HCT116 (cell line): ENCODE results near the gene WT1.

Experiments
- ELF1 ChIP-seq: IDR thresholded peaks from 2 replicates; pipeline ENCODE4 v1.6.1; 2012; ENCODE audit warnings: low read depth, borderline replicate concordance
- EZH2phosphoT487 ChIP-seq: fragments of 200-600 bp; IDR thresholded peaks from 2 replicates; pipeline ENCODE4 v1.6.1; 2018; ENCODE audit warnings: antibody characterized with exemption, borderline replicate concordance
- RAD21 ChIP-seq: IDR thresholded peaks from 2 replicates; pipeline ENCODE4 v1.6.1; 2012; ENCODE audit warnings: low read depth, mild to moderate bottlenecking
- SRF ChIP-seq: IDR thresholded peaks from 2 replicates; pipeline ENCODE4 v1.6.1; 2012; ENCODE audit warnings: low read depth
- TF ChIP-seq, protein P1 (sequence below), 3 experiments: fragments of 200-600 bp in 1 of 3; sonication (generic) in 1 of 3; IDR thresholded peaks in 2 of 3; conservative IDR thresholded peaks in 1 of 3; 2 replicates each; pipeline ENCODE4 v1.5.1; 2012 to 2017; ENCODE audit warnings: low read depth in 2 of 3, low read length in 2 of 3, antibody characterized with exemption in 1 of 3, borderline replicate concordance in 1 of 3, control low read depth in 1 of 3, mild to moderate bottlenecking in 1 of 3, mixed read lengths in 1 of 3, mixed run types in 1 of 3, moderate library complexity in 1 of 3; ENCODE audit not compliant: insufficient read depth in 1 of 3

DNA sequence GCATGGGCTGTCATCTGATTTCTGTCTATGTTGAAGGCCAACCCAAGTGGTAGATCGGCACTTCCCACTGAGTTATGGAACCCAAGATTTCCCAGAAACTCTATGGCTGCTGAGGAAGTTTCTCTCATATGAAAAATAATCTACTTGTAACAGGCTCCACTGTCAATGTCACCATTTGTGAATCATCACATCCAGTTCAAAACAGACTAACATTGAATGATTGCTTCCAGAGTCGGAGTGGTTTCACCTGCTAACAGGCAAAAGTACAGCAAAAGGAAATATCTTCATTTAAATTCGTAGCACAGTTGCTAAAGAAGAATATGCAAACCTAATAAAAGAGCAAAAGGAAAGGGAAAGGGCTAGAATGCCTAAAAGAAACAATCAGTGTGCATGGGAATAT, 12.8 kb downstream of the WT1 start:
- TF ChIP-seq, protein P1, sequence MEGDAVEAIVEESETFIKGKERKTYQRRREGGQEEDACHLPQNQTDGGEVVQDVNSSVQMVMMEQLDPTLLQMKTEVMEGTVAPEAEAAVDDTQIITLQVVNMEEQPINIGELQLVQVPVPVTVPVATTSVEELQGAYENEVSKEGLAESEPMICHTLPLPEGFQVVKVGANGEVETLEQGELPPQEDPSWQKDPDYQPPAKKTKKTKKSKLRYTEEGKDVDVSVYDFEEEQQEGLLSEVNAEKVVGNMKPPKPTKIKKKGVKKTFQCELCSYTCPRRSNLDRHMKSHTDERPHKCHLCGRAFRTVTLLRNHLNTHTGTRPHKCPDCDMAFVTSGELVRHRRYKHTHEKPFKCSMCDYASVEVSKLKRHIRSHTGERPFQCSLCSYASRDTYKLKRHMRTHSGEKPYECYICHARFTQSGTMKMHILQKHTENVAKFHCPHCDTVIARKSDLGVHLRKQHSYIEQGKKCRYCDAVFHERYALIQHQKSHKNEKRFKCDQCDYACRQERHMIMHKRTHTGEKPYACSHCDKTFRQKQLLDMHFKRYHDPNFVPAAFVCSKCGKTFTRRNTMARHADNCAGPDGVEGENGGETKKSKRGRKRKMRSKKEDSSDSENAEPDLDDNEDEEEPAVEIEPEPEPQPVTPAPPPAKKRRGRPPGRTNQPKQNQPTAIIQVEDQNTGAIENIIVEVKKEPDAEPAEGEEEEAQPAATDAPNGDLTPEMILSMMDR (IDR thresholded peaks at IDR 0.05 in 2 of 3, conservative IDR thresholded peaks at IDR 0.05 in 1 of 3; ENCODE audit: borderline replicate concordance in 1 of 3, insufficient read depth in 1 of 3, low read depth in 2 of 3, low read length in 2 of 3) = no peak
- TF ChIP-seq SRF (no peak), RAD21 (no peak), ELF1 (no peak), EZH2phosphoT487 (no peak)
